GM12891 (cell line): ENCODE results near the gene LIPC.

Source experiments
- POLR2A ChIP-seq: IDR thresholded peaks from 2 replicates; pipeline ENCODE4 v1.6.1; 2011; ENCODE audit warnings: low read depth, low read length, control low read depth
- POLR2AphosphoS5 ChIP-seq: IDR thresholded peaks from 2 replicates; pipeline ENCODE4 v1.6.1; 2011; ENCODE audit warnings: low read depth, low read length, control low read depth
- TAF1 ChIP-seq: IDR thresholded peaks from 2 replicates; pipeline ENCODE4 v1.6.1; 2011; ENCODE audit warnings: low read depth, low read length, control low read depth

- TF ChIP-seq POLR2A = no peak
- TF ChIP-seq POLR2AphosphoS5 = no peak
- no peak for TF ChIP-seq TAF1
Measured at GRCh38 chr15:58551764-58552504, 120.1 kb downstream of the LIPC start.
